ENCODE data around the gene OGA.

GRCh38 chr10:101818872-101819633 lies 809 bp upstream of the OGA start:
- TF ChIP-seq POLR2A (IDR thresholded peaks at IDR 0.05) (no peak), CTCF (IDR thresholded peaks at IDR 0.05 in 8 of 11, conservative IDR thresholded peaks at IDR 0.05 in 3 of 11) (no peak), POLR2AphosphoS5 (IDR thresholded peaks at IDR 0.05) (no peak)
